Hepatic stellate cell (primary cell): Measurements from ENCODE around the gene SLC26A2.
A peak's percentile ranks its signal among the peaks of the same experiment; 100 is the strongest.
"Not testable (repeated sequence)": the region's sequence is repeated elsewhere in the genome, so short reads cannot be mapped to it uniquely, and the experiment has no call there.

Source experiments
- DNase-seq: peaks from one replicate; pipeline ENCODE4 v3.0.0; 2011; ENCODE audit warnings: low spot score

The SLC26A2 gene

DNA sequence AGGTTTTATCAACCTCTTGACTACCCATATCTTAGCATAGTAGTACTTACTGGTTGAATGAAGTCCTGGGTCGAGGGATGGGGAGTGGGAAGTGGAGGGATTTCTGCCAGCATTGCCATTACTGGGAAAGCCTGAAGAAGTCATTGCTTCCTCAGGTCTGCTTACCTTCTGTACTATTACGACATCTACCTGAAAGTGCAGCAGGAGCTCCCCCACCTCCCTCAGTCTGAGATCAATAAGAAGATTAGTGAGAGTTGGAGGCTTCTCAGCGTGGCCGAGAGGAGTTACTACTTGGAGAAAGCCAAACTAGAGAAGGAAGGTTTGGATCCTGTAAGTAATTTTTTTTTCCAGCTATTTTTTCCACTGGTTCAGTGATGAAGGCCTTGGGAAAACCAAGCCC is 45.8 kb downstream of the SLC26A2 start:
- no peak for DNase-seq

DNA sequence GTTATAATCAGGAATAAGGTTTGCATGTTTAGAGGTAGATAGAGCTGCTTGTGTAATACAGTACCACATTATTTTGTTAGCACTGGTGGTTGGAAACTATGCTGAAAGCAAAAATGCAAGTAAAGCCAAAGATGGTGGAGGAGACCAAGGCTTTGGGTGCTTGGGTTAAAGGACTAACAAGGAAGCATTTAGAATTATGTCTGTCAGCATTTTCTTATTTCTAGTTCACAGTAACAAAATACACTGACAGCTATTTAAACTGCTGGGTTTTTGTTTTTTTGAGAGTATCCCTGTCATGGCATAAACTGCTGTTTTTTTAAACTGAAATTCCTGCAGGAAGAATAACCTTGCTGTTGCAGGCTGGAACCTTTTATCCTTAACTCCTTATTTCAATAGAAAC is 46.5 kb downstream of the SLC26A2 start:
- DNase-seq, result no peak

DNA sequence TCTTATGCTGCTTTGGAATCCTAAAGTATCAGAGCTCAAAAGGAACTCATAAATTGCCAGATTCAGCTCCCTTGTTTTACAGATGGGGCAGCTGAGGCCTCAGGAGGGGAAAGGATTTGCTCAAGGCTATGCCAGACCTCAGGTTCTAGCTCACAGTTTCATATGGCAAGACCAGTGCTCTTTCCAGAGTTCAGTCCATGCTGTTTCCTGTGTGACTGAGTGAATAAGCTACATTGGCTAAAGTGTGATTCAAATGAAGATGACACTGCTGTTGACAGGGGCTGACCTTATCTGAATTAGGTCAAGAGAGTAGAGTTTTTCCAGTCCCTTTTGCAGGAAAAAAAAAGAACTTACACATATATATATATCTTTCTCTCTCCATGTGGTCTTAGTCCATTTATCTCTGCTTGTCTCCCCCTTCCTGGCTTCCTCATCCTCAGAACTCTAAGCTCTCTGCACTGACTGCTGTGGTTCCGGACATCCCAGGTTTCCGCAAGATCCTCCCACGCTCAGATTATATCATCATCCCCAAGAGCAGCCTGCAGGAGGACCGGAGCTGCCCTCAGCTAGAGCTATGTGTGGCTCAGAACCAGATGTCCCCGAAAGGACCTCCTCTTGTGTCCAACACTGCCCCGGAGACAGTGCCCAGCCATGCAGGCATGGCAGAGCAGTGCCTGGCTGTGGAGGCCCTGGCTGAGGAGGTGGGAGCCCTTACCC is 49.3 kb downstream of the SLC26A2 start:
- no peak for DNase-seq

DNA sequence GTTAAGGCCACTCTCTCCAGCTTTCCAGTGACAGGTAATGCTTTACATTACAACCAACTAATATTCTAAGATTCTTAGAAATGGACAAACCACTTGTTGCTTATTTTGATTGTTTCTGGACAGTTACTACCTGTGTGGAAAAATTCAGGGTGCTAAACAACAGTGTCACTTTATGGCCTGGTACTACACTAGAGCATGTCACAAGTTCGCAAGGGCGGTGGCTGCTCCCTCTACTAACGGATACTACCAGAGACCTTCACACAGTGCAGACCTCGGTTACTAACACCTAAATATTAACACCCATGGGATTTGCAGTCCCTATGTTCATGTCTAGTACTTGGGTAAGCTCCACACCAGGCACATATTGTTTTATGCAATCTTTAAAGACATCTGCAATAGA is 53.4 kb downstream of the SLC26A2 start:
- no peak for DNase-seq

DNA sequence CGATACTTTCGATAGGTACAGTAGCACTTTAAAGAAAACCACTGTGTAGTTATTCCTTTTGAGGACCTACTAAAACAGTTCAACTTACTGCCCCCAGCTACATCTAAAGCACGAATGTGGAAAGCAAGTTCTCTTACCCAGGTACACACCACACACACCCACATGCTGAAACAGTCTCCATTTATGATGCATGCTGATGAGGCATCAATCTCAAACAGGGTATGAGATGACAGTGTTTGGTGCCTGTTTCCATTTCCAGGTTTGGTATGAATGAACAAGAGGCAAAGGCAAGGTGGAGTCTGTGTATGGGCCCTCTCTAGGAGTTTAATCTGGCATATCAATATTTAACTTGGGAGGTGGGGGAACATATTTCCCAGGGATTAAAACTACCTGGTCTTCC is 53.9 kb downstream of the SLC26A2 start:
- no peak for DNase-seq

DNA sequence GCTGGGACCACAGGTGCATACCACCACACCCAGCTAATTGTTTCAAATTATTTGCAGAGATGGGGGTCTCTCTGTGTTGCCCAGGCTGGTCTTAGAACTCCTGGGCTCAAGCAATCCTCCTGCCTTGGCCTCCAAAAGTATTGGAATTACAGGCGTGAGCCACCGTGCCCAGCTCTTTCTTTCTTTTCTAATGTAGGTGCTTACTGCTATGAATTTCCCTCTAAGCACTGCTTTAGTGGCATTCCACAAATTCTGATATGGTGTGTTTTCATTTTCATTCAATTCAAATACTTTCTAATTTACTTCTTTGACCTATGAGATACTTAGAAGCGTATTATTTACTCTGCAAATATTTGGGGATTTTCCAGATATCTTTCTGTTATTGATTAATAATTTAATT is 54.9 kb downstream of the SLC26A2 start:
- DNase-seq, result no peak

DNA sequence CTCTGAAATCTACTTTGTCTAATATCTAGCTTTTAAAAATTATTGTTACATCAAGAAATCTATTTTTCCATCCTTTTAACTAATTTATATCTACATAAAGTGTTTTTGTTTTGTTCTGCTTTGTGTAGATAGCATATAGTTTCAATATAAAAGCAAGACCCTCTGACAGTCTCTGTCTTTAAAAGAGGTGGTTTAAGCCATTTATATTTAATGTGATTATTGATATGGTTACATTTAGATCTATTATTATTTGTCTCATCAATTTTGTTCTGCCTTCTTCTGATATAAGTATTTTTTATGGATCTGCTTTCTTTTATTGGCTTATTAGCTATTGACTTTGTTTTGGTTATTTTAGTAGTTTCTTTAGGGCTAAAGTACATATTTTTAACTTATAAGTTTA is 56.0 kb downstream of the SLC26A2 start:
- no peak for DNase-seq

DNA sequence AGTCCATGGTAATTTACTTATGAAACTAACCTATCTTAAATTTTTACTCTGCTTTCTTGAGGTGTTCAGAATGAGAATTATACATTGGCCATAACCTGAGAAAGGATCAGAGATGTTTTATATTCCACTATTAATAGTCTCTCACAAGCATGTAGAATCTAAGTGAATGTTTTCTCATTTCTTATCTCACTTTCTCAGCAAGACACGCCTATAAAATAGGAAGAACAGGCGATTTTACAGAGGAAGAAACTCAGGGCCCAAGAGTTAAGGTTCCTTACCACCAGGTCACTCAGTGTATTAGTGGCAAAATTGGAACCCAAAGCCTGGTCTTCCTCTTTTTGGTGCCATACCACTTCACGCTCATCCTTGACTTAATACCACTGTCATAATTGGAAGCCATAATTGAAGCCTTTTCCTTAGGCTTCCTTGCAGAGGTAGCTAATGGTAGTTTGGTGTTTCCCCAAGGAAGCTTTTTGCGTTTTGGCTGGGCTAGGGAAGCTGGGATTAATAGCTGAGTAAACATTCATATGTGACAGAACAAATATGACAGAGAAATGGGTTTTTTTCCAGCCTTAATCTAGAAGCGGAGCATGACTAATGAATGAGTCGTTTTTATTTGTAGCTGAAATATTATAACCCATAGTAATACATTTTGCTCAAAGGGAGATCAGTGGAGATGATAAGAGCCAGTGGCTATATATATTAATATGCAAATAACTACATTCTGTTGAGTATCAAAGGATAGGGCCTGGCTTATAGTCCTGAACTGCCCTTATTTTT is 56.9 kb downstream of the SLC26A2 start:
- peak; percentile 73 for DNase-seq

DNA sequence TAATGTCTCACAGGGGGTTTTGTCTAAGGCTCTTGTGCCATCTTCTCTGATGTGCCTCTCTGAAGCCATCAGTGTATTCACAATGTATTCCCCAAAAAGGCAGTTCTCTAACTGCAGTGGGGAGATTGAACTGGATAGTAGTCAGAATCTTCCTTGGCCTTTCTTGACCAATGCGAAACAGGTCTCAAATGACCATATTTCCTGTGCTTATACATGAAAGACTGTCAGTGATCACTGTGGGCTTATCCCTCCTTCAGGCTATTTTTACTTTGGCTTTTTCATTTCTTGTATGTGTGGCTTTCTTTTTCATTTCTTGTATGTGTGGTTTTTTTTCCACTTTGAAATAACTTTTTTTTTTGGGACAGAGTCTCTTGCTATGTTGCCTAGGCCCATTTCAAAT is 59.7 kb downstream of the SLC26A2 start:
- DNase-seq, result no peak

DNA sequence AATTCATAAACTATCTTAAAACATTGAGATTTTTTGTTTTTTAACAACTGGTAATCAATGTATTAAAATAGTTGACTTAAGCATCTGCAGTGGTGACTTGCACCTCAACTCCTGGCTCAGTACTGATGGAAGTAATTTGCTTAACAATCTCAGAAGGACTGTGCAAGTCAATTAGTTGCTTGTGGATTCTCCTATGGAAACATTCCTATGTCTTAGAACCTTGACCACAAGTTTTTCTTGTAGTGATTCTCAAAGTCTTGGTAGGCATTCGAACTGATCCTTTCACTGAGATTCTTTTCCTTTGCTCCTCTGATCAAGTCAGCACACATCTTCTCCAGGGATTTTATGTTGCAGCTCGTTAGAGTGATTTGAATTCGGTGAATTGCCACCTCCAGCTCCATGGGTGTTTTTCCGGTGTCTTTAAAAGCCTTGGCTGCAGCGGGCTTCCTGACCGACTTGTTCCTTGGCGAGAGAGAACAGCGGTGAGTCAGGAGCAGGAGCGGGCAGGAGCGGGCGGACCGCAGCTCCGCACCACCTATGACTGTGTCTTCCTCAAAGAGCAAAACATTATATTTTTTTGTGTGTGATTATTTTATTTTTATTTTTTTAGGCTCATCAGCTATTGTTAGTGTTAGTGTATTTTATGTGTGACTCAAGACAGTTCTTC is 61.1 kb downstream of the SLC26A2 start:
- DNase-seq, result no peak

DNA sequence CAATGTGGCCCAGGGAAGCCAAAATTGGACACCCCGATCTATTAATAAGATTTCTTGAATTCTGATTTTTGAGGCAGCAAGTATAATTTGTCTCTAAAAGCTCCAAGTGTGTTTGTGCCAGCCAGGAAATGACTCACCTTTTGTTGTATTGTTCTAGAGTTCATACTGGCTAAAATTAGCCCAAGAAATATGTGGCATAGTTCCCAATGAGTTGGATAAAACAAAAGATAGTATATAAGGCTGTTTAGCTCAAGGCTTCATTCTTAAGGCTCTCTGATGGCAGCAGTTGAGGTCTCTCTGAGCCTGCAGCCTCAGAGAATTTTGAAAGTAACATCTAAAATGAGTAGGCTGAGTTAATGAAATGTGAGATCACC is 61.6 kb downstream of the SLC26A2 start:
- no peak for DNase-seq

DNA sequence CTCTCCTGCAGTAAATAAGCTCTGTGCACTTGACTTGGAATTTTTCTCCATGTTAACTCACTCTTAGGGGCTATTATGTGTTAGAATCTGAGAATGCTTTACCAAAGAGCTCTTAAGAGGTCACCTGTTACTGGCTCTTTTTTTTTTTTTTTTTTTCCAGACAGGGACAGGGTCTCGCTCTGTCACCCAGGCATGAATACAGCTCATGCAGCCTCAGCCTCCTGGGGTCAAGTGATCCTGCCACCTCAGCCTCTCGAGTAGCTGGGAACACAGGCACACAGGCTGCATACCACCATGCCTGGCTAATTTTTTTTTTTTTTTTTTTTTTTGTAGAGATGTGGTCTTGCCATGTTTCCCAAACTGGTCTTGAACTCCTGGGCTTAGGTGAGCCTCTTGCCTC is 62.1 kb downstream of the SLC26A2 start:
- no peak for DNase-seq

DNA sequence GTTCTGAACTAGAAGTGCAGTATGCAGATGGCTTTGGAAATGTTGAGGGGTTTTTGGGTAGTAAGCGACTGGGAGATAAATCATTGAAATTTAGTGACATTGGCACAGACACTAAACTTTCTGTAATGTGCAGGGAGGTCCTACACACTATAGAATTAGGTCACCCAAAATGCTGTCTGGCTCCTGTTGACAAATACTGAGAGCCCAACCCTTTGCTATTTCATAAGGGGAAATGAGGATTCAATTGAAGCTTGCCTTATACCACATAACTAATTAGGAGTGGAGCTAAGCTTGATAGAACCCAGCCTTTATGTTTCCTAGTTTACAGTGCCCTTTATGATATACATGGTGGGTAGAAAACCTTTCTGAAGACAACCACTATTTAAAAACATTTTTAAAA is 62.6 kb downstream of the SLC26A2 start:
- no peak for DNase-seq

DNA sequence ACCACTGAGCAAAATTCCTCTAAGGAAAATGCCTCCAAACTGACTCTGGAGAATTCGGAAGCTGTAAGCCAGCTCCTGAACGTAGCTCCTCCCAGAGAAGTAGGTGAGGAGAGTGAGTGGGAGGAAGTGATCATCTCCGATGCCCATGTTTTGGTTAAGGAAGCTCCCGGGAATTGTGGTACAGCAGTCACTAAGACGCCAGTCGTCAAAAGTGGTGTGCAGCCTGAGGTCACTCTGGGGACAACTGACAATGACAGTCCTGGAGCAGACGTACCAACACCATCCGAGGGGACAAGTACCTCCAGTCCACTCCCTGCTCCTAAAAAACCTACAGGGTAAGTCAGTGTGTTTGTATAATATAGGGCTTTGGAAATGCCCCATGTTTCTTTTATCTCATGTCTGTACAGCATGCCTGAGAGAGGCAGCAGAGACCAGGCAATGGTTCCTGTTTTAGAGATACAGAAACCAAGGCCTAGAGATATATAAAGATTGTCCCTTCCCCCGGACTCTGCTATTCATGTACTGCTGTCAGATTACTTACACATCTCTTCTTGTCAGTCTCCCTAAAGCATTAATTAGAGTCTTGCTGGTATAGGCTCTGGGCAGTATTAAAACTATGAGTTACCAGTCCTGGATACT is 63.9 kb downstream of the SLC26A2 start:
- DNase-seq, result no peak

DNA sequence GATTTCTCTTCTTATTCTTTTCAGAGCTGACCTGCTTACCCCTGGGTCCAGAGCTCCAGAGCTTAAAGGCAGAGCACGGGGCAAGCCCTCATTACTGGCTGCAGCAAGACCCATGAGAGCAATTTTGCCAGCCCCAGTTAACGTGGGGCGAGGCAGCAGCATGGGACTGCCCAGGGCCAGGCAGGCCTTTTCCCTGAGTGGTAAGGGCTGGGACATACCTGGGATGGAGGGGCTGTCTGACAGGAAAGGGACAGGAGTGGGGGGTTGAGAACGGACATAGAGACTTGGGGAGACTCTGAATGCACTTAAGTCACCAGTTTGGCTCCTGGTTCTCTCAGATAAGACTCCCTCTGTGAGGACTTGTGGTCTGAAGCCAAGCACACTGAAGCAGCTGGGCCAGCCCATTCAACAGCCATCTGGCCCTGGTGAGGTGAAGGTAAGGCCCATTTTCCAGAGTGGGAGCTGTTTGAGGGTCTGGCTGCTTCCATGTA is 66.2 kb downstream of the SLC26A2 start:
- no peak for DNase-seq

DNA sequence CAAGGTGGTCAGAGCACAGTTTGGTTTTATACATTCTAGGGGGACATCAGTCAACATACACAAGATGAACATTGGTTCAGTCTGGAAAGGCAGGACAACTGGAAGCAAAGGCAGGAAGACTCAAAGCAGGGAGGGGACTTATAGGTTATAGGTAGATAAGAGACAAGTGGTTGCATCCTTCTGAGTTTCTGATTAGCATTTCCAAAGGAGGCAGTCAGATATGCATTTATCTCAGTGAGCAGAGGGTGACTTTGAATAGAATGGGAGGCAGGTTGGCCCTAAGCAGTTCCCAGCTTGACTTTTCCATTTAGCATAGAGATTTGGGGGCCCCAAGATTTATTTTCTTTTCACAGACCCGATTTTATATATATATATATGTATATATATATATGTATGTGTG is 67.5 kb downstream of the SLC26A2 start:
- not testable (repeated sequence) for DNase-seq

DNA sequence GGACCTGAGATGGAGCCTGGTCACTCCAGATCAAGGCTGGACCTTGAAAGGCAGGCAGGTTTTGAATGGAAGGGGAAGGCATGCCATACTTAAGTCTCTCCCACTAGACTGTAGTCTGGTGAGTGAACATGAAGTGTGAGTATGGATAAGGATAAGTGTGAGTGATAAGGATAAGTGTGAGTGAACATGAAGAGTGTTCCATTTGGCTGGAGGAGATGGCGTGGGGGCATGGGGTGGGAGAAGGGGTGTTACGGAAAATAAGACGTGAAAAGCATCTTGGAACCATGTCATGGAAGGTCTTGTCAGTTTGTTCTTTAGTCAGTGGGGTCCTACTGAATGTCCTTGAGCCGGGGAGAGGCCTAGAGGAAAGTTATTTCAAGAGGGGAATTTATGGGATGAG is 72.8 kb downstream of the SLC26A2 start:
- no peak for DNase-seq

DNA sequence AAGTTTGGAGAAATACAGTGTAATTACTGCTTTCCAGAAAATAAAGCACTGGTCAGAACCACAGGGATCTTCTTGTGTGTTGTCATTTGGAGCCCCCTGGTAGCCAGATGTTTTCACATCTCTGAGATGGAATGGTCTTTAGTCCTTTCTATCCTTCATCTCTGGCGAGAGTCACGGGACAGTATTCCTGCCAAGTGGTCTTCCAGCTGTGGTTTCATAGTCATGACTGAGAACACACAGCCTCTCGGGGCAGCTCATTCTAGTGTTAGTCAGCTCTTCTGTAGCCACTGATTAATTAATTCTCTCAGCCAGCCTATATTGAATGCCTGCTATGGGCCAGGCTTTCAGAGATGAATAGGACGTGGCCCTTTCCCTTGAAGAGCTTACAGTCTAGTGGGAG is 74.1 kb downstream of the SLC26A2 start:
- no peak for DNase-seq

DNA sequence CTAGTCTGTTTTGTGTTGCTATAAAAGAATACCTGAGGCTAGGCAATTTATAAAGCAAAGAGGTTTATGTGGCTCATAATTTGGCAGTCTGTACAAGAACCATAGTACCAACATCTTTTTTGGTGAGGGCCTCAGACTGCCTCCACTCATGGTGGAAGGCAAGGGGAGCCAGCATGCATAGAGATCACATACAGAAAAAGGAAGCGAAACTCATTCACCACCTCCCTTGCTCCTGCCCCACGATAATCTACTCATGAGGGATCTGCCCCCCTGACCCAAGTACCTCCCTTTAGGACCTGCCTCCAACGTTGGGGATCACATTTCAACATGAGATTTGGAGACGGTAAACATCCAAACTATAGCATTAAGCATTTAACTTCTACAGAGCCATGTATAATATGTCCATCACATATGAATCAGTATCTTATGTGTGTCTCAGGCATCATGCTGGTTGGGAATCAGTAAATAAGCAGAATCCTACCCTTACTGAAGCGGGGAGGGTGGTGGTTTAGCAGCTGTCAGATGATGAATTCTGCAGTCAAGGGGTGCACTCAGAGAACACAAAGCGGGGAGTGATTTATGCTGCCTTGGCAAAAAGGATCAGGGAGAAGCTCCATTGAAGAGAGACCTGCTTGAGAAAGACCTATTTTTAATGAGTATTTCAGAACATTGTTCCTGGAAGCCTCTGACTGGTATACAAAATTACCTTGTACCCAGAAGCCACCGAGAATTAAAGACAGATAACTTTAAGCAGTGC is 74.8 kb downstream of the SLC26A2 start:
- no peak for DNase-seq

DNA sequence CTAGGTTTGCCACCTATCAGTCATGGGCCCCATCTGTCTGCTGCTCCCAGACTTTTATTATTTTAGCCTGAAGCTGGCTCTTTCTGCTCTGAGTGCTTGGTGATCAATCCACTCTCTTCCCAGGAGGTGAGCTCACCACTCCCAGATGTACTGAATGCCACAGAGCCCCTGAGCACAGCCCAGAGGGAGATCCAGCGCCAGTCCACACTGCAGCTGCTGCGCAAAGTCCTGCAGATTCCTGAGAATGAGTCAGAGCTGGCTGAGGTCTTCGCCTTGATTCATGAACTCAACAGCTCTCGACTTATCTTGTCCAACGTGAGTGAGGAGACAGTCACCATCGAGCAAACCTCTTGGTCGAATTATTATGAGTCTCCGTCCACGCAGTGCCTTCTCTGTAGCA is 76.0 kb downstream of the SLC26A2 start:
- DNase-seq, result peak; percentile 91
